T-helper 9 cell (primary cell): Measurements from ENCODE around the gene TMEM181.
"Not testable (repeated sequence)": the region's sequence is repeated elsewhere in the genome, so short reads cannot be mapped to it uniquely, and the experiment has no call there.

Experiments used
- DNase-seq: peaks from one replicate; pipeline ENCODE4 v3.0.0-alpha.2; 2020

The TMEM181 gene

DNA sequence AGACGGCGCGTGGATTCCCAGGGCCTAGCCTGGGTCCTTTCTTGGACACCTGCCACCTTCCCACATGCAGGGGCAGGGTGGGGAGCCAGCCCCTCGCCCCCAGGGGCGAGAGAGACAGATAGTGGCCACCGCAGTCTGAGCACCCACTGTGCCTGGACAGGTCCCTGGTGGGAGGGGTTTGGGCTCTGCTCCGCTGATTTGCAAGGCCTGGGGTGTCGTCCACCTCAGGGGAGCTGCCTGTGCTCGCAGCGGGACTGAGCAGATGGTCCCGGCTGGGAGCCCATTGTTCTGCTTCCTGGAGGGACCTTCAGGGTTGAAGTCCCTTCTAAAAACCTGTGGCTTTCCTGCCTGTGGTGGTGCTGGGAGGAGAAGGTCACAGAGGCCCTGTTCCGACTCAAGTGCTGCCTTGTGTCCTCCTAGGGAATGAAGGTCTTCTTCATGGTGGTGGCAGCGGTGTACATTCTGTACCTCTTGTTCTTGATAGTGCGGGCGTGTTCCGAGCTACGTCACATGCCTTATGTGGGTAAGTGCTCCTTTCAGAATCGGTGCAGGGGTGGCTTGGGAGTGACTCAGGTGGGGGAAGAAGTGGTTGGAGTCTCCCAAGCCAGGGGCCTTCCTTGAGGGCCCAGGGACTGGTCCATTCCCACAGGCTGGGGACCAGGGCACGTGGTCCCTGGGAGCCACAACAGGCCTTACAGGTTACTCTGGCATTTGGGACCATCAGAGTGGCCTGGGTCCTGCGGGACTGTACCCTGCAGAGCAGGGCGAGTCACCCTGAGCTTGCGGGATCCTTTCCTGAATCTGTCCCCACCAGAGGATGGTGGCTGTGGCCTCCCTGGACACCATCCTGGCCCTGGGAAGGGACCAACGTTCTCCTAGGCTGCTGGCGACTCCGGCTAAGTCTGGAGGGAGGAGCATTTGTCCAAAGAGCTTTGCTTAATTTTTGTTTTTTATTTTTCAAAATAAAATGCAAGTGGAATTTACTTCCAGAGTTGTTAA is 65.1 kb downstream of the TMEM181 start:
- DNase-seq = no peak

DNA sequence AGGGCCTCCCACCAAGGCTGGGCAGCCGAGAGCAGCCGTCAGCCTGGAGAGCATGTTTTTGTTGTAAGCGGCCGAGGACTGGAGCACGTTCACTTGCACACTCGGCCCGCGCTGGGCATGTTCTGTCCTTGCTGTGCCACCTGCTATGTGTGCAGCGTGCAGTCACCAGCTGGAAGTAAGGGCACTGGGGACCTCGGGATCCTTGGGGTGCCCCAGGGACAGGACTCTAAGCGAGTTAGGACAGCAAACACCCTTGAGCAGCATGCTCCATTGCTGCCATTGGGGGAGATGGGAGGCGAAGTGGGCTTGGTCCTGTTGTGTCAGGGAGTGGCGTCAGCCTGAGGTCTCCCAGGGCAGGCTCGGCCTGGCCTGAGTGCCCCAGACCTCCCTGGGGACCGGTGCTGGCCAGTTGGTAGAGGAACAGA is 66.0 kb downstream of the TMEM181 start:
- DNase-seq = no peak

DNA sequence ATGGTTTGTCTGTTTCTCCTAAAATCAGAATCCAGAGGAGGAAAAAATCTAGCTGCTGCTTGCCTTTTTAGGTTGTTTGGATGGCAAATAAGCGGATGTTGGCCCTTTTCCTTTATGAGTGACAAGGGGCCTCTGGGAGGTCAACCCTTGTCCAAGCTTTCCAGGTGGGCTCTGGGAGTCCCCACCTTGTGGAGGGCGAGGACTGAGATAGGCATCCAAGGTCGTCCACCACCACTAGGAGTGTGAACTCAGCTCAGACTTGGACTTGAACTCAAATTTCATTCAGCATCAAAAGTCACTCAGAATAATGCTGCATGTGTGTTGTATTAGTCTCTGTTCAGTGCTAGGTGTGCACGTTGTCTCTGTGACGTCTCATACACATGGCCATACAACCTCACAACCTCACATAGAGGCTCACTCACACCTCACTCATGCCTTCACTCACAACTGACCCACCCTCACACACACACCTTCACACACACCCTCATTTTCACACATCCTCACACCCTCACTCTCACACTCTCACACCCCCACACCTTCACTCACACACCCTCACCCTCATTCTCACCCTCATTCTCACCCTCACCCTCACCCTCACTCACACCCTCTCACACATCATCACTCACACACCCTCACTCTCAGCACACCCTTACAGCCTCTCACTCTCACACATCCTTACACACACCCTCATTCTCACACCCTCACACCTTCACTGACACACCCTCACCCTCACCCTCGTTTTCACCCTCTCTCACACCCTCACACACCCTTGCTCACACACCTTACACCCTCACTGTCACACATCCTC is 66.7 kb downstream of the TMEM181 start:
- DNase-seq = no peak

DNA sequence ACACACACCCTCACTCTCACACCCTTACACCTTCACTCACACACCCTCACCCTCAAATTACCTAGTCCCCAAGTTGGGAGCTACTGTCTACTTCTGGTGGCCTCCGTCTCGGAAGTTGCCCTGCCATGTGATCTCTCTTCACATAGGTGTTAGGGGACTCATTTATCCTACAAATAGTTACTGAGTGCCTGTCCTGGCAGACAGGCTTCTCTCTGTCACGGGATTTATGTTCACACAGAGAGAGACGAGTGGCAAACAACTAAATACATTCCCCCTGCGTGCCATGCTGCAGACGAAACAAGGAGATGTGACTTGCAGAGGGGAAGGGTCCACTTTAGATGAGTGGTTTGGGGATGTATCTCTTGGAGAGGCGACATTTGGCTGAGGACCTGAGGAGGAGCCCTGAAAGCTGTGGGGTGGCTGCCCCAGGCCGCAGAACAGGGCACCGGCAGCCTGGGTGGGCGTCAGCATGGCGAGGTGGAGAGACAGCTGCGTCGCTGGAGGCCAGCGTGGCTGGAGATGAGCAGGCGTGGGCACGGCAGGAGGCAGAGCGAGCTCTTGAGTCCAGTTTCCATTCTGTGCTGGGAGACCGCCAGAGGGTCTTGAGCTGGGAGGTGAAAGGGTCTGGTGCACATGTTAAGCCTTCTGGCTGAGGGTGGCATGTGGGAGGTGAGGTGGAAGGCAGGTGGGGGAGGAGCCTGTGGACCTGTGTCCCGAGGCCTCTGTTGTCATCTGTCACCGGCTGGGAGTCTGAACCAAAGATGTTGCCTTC is 67.5 kb downstream of the TMEM181 start:
- DNase-seq = no peak

DNA sequence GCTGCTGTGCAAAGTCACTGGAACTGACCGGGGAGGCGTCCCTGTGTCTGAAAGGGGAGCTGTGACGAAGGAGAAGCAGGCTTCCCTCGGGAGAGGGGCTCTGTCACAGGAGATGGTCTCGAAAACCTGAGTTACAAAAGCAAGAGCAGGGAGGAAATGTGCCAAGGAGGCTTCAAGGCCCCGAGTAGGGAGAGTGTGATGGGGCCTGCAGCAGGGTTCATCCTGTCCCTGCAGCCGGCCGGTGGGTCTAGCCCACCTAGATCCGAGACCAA is 68.0 kb downstream of the TMEM181 start:
- no peak for DNase-seq

DNA sequence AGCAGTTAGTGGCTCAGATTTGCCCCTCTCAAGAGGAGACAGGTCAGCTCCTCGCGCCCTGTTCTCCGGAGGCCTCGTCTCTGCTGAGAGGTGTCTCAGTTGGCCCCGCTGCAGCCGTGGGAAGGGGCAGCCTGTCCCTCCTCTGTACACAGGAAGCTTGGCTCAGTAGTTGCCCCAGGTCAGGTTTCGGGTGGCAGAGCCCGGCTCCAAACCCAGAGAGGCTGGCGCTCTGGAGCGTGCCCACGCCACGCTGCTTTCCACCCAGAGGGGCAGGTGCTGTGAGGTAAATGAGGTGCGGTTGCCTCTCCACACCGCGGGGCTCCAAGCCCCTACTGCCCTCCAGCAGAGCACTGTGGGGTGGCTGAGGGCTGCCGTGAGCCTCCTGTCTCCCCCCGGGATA is 68.7 kb downstream of the TMEM181 start:
- DNase-seq = no peak

DNA sequence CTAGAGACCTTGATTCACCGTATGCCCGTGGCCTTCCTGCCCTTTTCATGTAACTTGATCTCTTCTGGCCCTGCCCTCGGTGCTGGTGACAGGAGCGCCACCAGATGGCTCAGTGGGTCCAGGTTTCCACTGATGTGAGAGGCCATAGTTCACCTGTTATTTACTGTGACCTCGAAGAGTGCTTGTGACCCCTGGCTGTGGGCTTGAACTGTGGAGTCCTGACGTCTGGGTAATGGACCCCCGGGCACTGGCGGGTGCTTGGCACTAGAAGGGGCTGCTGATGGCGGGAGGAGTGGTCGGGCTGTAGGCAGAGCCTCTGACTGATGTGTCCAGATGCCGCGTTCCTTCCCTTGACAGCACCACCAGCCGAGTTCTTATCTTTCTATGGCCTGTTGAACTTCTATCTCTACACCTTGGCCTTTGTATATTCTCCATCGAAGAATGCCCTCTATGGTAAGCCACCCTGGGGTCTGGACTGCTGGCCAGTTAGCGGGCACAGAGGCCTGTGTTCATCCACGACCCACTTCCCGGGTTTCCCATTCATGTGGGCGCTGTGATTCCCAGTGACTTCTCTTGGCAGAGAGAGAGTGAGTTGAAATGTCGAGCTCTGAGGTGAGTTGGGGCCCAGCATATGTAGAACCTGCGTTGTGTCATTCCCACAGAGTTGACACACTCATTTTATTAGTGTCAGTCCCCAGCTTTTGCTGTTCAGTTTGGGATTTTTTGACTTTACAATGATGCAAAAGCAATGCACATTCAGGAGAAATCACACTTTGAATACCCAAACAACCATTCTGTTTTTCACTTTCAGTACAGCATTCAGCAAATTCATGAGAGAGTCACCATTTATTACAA is 69.7 kb downstream of the TMEM181 start:
- no peak for DNase-seq

DNA sequence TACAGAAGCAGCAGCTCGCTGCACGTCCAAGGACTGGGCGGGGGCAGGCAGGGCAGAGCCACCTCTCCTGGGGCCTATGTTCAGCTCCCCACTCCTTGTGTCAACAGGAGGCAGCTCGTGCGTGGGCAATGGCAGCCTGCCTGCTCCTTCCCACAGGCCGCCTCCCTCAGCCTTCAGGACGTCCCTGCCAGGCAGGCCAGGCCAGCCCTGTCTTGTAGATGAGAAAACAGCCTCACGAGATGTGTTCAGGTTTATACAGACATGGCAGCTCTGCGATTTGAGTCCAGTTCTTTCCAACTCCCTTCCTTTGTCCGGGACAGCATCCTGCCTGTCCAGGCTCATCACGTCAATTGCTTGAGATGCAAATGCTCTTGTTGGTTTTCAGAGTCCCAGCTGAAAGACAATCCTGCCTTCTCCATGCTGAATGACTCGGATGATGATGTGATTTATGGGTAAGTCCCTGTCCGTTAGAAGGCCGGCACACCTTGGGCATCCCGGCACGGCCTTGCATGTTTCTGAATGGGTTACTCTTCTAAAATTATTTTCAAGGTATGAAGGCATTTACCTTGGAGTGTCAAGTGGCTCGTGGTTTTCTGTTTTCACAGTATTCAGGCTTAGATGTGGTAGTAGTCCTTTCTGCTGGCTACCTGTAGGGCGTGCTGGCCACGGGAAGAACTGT is 71.2 kb downstream of the TMEM181 start:
- no peak for DNase-seq

DNA sequence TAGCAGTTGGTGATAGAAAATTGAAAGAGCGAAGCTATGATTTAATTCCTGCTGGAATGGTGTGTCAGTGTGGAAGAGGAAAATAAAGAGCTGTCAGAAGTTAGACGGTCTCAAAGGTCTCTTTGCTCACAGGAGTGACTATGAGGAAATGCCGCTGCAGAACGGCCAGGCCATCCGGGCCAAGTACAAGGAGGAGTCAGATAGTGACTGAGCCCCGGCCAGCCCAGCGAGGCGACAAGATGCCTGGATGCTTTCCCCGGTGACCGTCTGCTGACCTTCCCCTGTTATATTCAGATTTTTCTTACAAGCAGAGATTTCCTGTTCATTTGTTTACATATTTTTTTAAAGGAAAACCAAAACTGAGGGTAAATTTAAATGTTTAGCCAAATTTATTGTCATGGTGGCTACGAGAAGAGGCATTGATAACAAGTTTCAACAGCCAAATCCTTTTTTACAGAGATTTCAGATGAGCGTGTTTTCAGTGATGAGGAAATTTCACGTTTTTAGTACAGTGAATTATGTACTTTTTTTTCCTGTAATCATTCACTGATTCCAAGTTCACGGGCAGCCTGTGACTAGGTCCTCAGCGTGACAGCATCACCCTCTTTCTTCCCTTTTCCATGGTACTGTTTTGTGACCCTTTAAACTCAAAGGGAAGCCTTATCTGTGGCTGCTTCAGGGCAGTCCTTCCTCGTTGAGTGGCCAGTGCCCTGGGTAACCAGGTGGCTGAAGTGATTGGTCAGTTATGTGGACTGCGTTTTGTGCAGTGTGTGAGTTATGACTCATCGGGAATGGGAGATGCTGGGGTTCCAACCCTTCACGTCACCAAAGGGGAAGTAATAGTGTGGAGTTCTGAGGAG is 72.0 kb downstream of the TMEM181 start:
- DNase-seq = no peak

DNA sequence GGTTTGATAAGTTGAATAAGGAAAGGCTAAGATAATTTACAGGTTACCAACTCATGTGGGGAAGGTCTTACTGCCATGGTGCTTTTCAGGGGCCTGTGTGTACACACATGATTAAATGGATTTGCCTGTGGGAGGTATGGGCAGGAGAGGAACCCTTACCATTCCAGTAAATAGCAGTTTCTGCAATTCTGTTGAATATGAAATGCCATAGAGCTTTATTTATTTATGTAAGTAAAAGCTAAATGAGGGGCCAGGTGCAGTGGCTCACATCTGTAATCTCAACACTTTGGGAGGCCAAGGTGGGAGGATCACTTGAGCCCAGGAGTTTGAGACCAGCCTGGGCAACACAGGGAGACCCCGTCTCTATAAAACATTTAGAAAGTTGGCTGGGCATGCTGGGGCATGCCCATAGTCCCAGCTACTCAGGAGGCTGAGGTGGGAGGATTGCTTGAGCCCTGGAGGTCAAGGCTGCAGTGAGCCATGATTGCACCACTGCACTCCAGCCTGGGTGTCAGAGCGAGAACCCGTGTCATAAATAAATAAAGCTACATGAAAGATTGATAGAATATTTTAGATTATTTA is 72.7 kb downstream of the TMEM181 start:
- not testable (repeated sequence) for DNase-seq

DNA sequence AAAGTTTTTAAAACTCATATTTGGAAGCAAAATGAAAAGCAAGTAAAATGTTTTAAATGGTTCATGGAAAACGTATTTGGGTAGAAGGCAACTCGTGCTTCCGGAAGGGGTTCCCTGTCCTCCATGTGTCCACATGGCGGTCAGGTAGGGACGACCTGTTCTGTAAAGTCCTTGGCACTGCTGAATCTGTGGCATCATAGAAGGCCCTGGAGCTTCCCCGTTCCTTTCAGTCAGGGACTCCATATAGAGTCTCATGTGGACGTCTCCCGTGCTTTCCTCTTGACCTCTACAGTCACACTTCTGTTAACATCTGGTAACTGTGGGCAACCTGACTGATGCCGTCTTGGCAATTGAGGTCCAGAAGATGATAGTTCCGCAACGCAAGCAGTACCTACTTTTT is 73.2 kb downstream of the TMEM181 start:
- no peak for DNase-seq

DNA sequence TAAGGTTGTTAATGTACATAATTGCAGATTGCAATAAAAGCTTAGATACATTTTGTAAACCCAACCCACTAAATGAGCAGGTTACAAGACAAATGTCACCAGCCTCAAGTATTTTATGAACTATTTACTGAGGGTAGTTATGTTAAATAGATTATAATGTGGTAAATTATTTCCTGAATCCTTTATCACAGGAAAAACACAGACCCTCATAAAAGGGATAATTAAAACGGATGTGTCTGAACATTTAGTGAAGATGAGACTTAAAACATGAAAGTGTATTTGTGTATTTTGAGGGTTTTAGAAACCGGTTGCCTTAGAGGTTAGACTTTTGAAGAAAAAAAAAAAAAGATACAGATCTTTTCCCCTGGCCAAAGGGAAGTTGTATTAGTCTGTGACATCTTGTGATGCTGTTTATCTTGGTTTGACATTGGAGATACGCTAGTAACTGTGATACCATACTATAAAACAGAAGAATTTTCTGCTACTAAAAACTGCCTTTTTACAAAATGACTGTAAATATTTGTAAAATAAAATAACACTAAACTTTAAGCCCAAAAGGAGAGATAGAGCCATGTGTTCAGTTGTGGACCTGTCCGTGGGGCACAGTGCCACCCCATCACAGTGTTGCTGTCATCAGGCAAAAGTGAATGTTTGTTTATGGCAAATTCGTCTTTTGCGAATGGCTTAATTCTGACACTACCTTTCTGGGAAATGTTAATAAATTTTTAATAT is 75.0 kb downstream of the TMEM181 start:
- DNase-seq = no peak

DNA sequence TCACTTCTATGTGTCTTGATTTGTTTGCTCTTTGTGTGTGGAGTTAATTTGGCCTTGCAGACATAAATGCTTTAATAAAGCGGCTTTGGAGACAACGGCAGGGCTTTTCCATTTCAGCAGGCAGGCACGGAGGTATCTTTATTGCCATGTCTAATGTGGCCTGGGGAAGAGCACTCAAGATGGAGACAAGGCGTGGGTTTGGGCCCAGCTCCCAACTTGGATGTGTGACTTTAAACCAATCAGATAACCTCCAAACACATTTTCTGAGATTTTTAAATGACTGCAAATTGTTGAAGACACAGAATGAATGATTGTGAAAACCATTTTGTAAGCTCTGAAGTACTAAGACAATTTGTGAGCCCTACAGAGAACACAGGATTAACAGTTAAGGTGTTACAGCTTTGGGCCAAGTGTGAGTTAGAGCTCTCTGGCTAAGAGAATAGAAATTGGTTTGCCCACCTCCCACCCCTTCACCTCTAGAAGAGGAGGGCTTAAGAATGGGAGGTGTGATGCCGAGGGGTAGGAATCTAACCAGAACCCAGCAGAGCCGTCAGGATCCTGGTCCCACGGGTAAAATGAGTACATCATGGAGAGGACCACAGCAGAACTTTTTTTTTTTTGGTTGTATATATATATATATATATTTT is 75.7 kb downstream of the TMEM181 start:
- DNase-seq = no peak

DNA sequence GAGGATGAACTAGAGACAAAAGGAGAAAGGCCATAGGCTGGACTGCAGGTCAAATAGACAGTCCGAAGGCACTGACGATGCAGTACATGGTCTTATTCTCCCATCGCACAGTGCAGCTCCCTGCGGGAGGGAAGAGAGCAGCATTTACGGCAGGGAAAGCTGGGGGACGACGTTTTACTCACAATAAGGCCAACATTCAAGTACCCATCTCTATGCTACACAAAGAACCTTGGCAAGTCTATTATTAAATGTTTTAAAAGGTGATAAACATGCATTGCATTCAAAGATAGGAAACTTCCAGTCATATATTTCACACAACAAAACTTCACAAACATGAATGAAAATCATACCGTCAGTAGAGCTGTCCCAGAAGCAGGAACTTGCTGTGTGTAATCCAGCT is 76.9 kb downstream of the TMEM181 start:
- DNase-seq = no peak

DNA sequence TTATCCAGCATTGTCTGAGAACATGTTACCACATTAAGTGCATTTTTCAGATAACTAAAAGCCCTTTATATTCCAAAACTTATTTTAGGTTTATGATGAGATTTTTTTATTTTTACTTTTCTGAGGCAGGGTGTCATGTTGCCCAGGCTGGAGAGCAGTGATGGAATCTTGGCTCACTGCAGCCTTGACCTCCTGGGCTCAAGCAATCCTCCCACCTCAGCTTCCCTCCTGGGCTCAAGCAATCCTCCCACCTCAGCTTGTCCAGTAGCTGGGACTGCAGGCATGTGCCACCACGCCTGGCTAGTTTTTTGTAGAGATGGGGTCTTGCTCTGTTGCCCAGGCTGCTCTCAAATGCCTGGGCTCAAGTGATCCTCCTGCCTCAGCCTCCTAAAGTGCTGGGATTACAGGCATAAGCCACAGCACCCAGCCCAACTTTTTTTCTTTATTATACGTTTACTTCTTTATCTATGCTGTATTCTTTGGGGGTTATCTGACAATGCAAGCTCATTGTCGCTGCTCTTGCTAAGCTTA is 78.5 kb downstream of the TMEM181 start:
- DNase-seq = no peak

DNA sequence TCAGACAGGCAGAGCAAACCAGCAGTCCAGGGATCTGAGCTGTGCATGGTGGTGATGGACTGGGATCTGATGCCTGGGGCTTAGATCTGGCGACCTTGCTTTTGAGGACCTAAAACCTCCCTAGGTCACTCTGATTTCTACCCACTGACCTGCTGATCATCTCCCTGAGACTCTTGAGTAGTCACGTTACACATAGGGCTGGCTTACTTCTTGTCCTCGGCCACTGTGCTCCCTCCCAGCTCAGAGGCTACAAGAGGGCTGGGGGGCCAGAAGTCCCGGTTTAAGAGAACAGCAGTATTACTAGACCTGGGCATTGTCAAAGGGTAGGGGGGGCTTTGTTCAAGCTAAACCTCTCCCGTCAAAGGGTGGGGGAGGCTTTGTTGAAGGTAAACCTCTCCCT is 79.2 kb downstream of the TMEM181 start:
- no peak for DNase-seq

DNA sequence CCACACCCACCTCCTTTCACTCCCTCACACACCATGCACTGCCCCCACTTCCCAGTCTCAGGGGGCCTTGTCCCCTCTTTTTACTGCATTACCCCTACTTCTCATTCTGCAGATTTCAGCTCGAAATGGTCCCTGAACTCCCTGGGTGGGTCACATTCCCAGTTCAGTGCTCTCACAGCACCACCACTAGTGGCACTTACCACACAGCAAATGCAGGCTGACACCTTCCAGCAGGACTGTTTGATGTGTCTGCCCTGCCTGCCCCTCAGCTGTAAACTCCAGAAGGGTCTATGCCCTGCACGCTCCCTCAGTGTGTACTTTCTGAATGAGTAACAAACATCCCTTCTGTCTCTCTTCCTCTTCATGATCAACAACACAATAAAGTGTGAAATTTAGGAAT is 80.6 kb downstream of the TMEM181 start:
- no peak for DNase-seq

DNA sequence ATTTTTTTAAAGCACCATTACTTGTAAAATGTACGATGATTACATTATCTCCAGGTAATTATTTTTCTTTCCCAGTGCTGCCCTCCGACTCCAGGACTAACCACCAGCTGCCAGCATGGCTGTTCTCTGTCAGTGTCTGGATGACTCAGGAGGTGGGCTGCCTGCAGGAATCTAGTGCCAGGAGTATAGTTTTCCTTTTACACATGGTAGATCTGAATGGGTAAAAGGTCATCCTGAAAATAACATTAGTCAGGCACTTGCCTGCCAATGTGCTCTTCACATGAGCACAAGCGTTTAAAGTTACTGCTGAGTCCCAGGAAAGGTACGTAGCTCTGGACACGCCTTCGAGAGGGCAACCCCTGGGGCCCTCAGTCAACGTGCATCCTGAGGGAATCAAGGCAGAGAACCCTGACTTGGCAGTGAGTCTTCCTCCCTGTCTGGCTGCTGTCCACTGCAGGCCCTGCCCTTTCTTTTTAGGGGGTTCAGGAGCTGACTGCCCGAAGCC is 82.3 kb downstream of the TMEM181 start:
- DNase-seq = no peak

DNA sequence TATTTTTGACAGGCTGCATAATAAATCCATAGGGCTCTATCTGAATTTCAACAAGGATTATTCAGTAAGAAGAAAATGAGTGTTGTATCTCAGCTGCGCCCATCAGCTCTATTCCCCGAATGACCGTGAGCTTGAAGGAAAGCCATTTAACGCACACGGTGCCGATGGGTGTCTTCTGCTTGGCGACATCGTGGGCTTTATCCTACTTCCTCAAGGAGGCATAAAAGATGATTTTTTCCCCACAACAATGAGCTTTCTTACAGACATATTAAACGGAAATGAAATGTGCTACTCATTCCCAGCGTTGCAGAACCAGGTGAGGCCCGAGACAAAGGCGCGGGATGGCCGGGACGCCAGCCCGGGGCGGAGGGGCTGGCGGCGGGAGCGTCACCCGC is 83.9 kb downstream of the TMEM181 start:
- no peak for DNase-seq
